ENCODE results near the gene EVA1C. TPM values are rescaled to one million over a fixed set of nuclear protein-coding genes. Genes with fewer than 3 reads are reported as not detected.
A peak's percentile ranks its signal among the peaks of the same experiment; 100 is the strongest.

Gene EVA1C
- total and polyA plus RNA-seq, 9 of the 15 experiments (the other 6 are each of a cell fraction or from before 2014, with no cell fraction given) = 0.22 TPM; not detected in 8

DNA sequence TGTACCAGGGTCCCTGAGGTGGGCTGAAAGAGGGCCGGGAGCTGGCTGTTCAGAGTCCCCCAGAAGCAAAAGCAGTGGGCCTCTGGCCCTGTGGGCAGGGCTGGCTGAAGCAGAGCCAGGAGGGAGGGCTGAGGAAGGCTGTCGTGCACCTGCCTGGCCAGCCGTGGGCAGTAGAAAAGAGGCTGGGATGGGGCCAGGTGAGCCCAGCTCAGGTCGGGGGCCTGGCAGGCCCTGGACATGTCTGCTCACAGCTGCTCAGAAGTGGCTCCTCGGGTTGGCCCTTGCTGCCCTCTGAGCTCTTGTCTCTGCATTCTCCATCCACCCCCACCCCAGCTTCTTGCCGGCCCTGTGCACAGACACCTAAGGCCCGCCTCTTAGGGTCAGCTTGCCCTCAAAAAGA is 112.8 kb downstream of the EVA1C start:
- Histone ChIP-seq H3K4me2 (ENCODE audit: insufficient read depth, low read length) (no peak overlapping the region), H3K4me1 (replicated peaks in 1 of 2; ENCODE audit: control insufficient read depth in 2 of 2, insufficient read depth in 2 of 2, low read length in 2 of 2) (peaks cover 8 to 14% of the 10 kb centered on the region in 2 experiments; a peak in 4 of 5 replicates), H4K20me1 (replicated peaks; ENCODE audit: control insufficient read depth, insufficient read depth, low read length) (no peaks in the 10 kb centered on the region), H3K9me1 (ENCODE audit: control insufficient read depth, insufficient read depth, low read length) (no peaks in the 10 kb centered on the region), H2AFZ (ENCODE audit: low read depth, low read length) (no peak overlapping the region), H3K27me3 (ENCODE audit: control insufficient read depth in 2 of 2, insufficient read depth in 2 of 2, low read length in 2 of 2) (peaks cover 0 to 6% of the 10 kb centered on the region in 2 experiments; a peak in 2 of 5 replicates), H3K27ac (ENCODE audit: extremely low read depth, low read depth, low read length) (no peak overlapping the region), H3K9ac (ENCODE audit: insufficient read depth in 1 of 2, low read depth in 2 of 2, low read length in 2 of 2) (no peak overlapping the region; a peak in 1 of 4 replicates), H3K36me3 (ENCODE audit: control insufficient read depth, insufficient read depth, low read length) (no peaks in the 10 kb centered on the region), H3K9me3 (replicated peaks; ENCODE audit: control insufficient read depth, insufficient read depth, low read depth, low read length) (no peaks in the 10 kb centered on the region), H3K79me2 (ENCODE audit: control insufficient read depth, insufficient read depth, low read length) (no peaks in the 10 kb centered on the region), H3K4me3 (no peak overlapping the region)
- FAIRE-seq (no peak), DNase-seq (ENCODE audit: extremely low read depth in 1 of 4, low spot score in 3 of 4) (no peak), ATAC-seq (peak; percentile 41)
- ChIA-PET POLR2A (interaction anchor here (1.0 to 1.8 kb wide), 5 partner anchors 10 to 29 kb away, joined by 3 to 5 read pairs (median 3); no protein-coding TSS in a partner anchor), CTCF (ENCODE audit: low intra/inter-chr PET ratio) (no interaction called here)
- BruUV-seq (replicated peaks) = no TSS peak
- in situ Hi-C loops (cut with MboI) = no loop called here
- TF ChIP-seq ETV5 (CRISPR knock-in tag; IDR thresholded peaks at IDR 0.05; ENCODE audit: low read depth) (no peak), KLF10 (CRISPR knock-in tag; IDR thresholded peaks at IDR 0.05) (no peak)
- 37% methylated on average over 6 of the region's 7 CpGs for WGBS (ENCODE audit: insufficient coverage, low coverage, missing lambda C conversion rate)
- intact Hi-C loops (cut with micrococcal nuclease) = no loop called here

DNA sequence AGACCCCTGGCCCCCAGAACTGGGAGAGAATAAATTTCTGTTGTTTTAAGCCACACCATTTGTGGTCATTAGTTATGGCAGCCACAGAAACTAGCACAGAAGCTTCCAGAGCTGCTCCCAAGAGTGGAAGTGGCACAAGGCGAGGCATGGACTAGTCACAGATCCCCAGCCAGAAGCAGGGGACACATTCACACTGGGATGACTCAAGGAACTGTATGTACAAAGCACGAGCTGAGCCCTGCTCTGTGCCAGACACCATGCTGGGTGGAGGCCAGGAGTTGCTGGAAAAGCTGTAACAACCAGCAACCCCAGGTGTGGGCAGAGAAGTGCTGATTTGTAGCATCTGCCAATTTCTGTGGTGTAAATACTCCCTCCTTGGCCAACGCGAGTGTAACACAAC is 117.2 kb downstream of the EVA1C start:
- Histone ChIP-seq H3K9me1 (ENCODE audit: control insufficient read depth, insufficient read depth, low read length) (no peaks in the 10 kb centered on the region), H3K4me3 (no peak overlapping the region), H3K27me3 (ENCODE audit: control insufficient read depth in 2 of 2, insufficient read depth in 2 of 2, low read length in 2 of 2) (peaks cover 0 to 16% of the 10 kb centered on the region in 2 experiments; a peak in 3 of 5 replicates), H2AFZ (ENCODE audit: low read depth, low read length) (peak overlapping the region; percentile 38; the same call in 1 of the 2 replicates), H3K4me2 (ENCODE audit: insufficient read depth, low read length) (no peak overlapping the region), H3K9me3 (replicated peaks; ENCODE audit: control insufficient read depth, insufficient read depth, low read depth, low read length) (no peaks in the 10 kb centered on the region; the same call in 1 of the 2 replicates), H4K20me1 (replicated peaks; ENCODE audit: control insufficient read depth, insufficient read depth, low read length) (no peaks in the 10 kb centered on the region), H3K4me1 (replicated peaks in 1 of 2; ENCODE audit: control insufficient read depth in 2 of 2, insufficient read depth in 2 of 2, low read length in 2 of 2) (peaks cover 0 to 4% of the 10 kb centered on the region in 2 experiments; a peak in 2 of 5 replicates), H3K27ac (ENCODE audit: extremely low read depth, low read depth, low read length) (no peak overlapping the region), H3K79me2 (ENCODE audit: control insufficient read depth, insufficient read depth, low read length) (no peaks in the 10 kb centered on the region), H3K9ac (ENCODE audit: insufficient read depth in 1 of 2, low read depth in 2 of 2, low read length in 2 of 2) (no peak overlapping the region), H3K36me3 (ENCODE audit: control insufficient read depth, insufficient read depth, low read length) (no peaks in the 10 kb centered on the region)
- ATAC-seq = no peak
- DNase-seq (ENCODE audit: extremely low read depth in 1 of 4, low spot score in 3 of 4) = no peak
- intact Hi-C loops (cut with micrococcal nuclease) (no loop called here), in situ Hi-C loops (cut with MboI) (no loop called here)
- no peak for TF ChIP-seq PTBP1 (IDR thresholded peaks at IDR 0.05; ENCODE audit: low read depth, low read length)
- no peak for TF ChIP-seq RAD21 (CRISPR knock-in tag; conservative IDR thresholded peaks at IDR 0.05 in 1 of 2, IDR thresholded peaks at IDR 0.05 in 1 of 2)
- no peak for TF ChIP-seq POLR3A (IDR thresholded peaks at IDR 0.05; ENCODE audit: borderline replicate concordance, extremely low read depth, insufficient read depth, insufficient read length)
- TF ChIP-seq, protein P1, sequence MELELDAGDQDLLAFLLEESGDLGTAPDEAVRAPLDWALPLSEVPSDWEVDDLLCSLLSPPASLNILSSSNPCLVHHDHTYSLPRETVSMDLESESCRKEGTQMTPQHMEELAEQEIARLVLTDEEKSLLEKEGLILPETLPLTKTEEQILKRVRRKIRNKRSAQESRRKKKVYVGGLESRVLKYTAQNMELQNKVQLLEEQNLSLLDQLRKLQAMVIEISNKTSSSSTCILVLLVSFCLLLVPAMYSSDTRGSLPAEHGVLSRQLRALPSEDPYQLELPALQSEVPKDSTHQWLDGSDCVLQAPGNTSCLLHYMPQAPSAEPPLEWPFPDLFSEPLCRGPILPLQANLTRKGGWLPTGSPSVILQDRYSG (tag; conservative IDR thresholded peaks at IDR 0.05; ENCODE audit: low read depth) = no peak
- no peak for TF ChIP-seq ZNF354B (CRISPR knock-in tag; IDR thresholded peaks at IDR 0.05)
- no peak for FAIRE-seq
- WGBS (ENCODE audit: insufficient coverage, low coverage, missing lambda C conversion rate) = 22% methylated on average over 4 of the region's 4 CpGs
- ChIA-PET CTCF (ENCODE audit: low intra/inter-chr PET ratio) (no interaction called here), POLR2A (interaction anchor here (0.8 kb wide), 1 partner anchor 10 kb away, joined by 4 read pairs; no protein-coding TSS in a partner anchor)
- no TSS peak for BruUV-seq (replicated peaks)
